Effector memory CD4-positive, alpha-beta T cell (primary cell): ENCODE results near the gene PCBP3.

Source experiments
- DNase-seq, 3 donors: peaks; one replicate each; pipeline ENCODE4 v3.0.0-alpha.2; 2020
- H3K27ac ChIP-seq: 2 replicates; pipeline ENCODE4 v1.7.0; 2013; ENCODE audit warnings: mild to moderate bottlenecking, low read length, moderate library complexity; ENCODE audit not compliant: insufficient read depth, poor library complexity, severe bottlenecking
- H3K27me3 ChIP-seq: replicated peaks from 2 replicates; pipeline ENCODE4 v1.7.0; 2013; ENCODE audit warnings: mild to moderate bottlenecking, low read length; ENCODE audit not compliant: insufficient read depth, control insufficient read depth, poor library complexity, severe bottlenecking
- H3K36me3 ChIP-seq: 2 replicates; pipeline ENCODE4 v1.7.0; 2013; ENCODE audit warnings: mild to moderate bottlenecking, low read length, moderate library complexity; ENCODE audit not compliant: control insufficient read depth, insufficient read depth
- H3K4me1 ChIP-seq: 2 replicates; pipeline ENCODE4 v1.7.0; 2013; ENCODE audit warnings: low read length, mild to moderate bottlenecking; ENCODE audit not compliant: control insufficient read depth, insufficient read depth, poor library complexity, severe bottlenecking
- H3K4me3 ChIP-seq: 2 replicates; pipeline ENCODE4 v1.7.0; 2013; ENCODE audit warnings: low read length, low read depth, mild to moderate bottlenecking; ENCODE audit not compliant: insufficient read depth, poor library complexity, severe bottlenecking
- H3K9me3 ChIP-seq: 2 replicates; pipeline ENCODE4 v1.7.0; 2013; ENCODE audit warnings: mild to moderate bottlenecking, low read length, moderate library complexity; ENCODE audit not compliant: control insufficient read depth

PCBP3 gene

GRCh38 chr21:45917241-45917640 lies 273.7 kb downstream of the PCBP3 start:
- Histone ChIP-seq H3K36me3 (no peaks in the 10 kb centered on the region), H3K9me3 (no peaks in the 10 kb centered on the region), H3K27ac (no peak overlapping the region), H3K27me3 (no peaks in the 10 kb centered on the region), H3K4me1 (peaks cover 9% of the 10 kb centered on the region), H3K4me3 (no peak overlapping the region)
- no peak for DNase-seq

GRCh38 chr21:45918011-45918410 lies 274.5 kb downstream of the PCBP3 start:
- no peaks in the 10 kb centered on the region for H3K27me3 ChIP-seq
- no peak for DNase-seq
- H3K4me1 ChIP-seq = peaks cover 14% of the 10 kb centered on the region
- no peak overlapping the region for H3K27ac ChIP-seq
- H3K36me3 ChIP-seq = no peaks in the 10 kb centered on the region
- no peak overlapping the region for H3K4me3 ChIP-seq
- H3K9me3 ChIP-seq = no peaks in the 10 kb centered on the region

- Histone ChIP-seq H3K36me3 (no peaks in the 10 kb centered on the region), H3K4me1 (peaks cover 16% of the 10 kb centered on the region), H3K9me3 (no peaks in the 10 kb centered on the region), H3K4me3 (no peak overlapping the region), H3K27me3 (no peaks in the 10 kb centered on the region), H3K27ac (no peak overlapping the region)
- DNase-seq = no peak
Measured at GRCh38 chr21:45918835-45919447, 275.4 kb downstream of the PCBP3 start.

- H3K4me1 ChIP-seq = peaks cover 16% of the 10 kb centered on the region
- DNase-seq = no peak
- H3K27me3 ChIP-seq = no peaks in the 10 kb centered on the region
- no peaks in the 10 kb centered on the region for H3K36me3 ChIP-seq
- H3K9me3 ChIP-seq = no peaks in the 10 kb centered on the region
- H3K27ac ChIP-seq = no peak overlapping the region
- no peak overlapping the region for H3K4me3 ChIP-seq
Measured at GRCh38 chr21:45919593-45919992, 276.1 kb downstream of the PCBP3 start.

GRCh38 chr21:45920824-45921600 lies 277.5 kb downstream of the PCBP3 start:
- Histone ChIP-seq H3K27ac (no peak overlapping the region), H3K27me3 (no peaks in the 10 kb centered on the region), H3K36me3 (no peaks in the 10 kb centered on the region), H3K9me3 (no peaks in the 10 kb centered on the region), H3K4me1 (peaks cover 11% of the 10 kb centered on the region), H3K4me3 (no peak overlapping the region)
- no peak for DNase-seq

GRCh38 chr21:45921917-45922316 lies 278.4 kb downstream of the PCBP3 start:
- Histone ChIP-seq H3K27ac (no peak overlapping the region), H3K4me1 (peaks cover 7% of the 10 kb centered on the region), H3K9me3 (no peaks in the 10 kb centered on the region), H3K36me3 (no peaks in the 10 kb centered on the region), H3K27me3 (no peaks in the 10 kb centered on the region), H3K4me3 (no peak overlapping the region)
- DNase-seq = no peak

GRCh38 chr21:45922648-45923047 lies 279.1 kb downstream of the PCBP3 start:
- Histone ChIP-seq H3K27ac (no peak overlapping the region), H3K4me3 (no peak overlapping the region), H3K4me1 (peaks cover 7% of the 10 kb centered on the region), H3K27me3 (no peaks in the 10 kb centered on the region), H3K36me3 (no peaks in the 10 kb centered on the region), H3K9me3 (no peaks in the 10 kb centered on the region)
- DNase-seq = no peak

- Histone ChIP-seq H3K36me3 (no peaks in the 10 kb centered on the region), H3K27me3 (no peaks in the 10 kb centered on the region), H3K9me3 (no peaks in the 10 kb centered on the region), H3K4me3 (no peak overlapping the region), H3K4me1 (peaks cover 7% of the 10 kb centered on the region), H3K27ac (no peak overlapping the region)
- DNase-seq = peak; percentile 41 to 55 (median 42)
Measured at GRCh38 chr21:45923146-45923545, 279.6 kb downstream of the PCBP3 start.

- no peak overlapping the region for H3K27ac ChIP-seq
- no peak overlapping the region for H3K4me3 ChIP-seq
- DNase-seq = no peak
- H3K9me3 ChIP-seq = no peaks in the 10 kb centered on the region
- H3K36me3 ChIP-seq = no peaks in the 10 kb centered on the region
- peaks cover 4% of the 10 kb centered on the region for H3K27me3 ChIP-seq
- peaks cover 7% of the 10 kb centered on the region for H3K4me1 ChIP-seq
Measured at GRCh38 chr21:45926281-45926680, 282.8 kb downstream of the PCBP3 start.

GRCh38 chr21:45927032-45927431 lies 283.5 kb downstream of the PCBP3 start:
- Histone ChIP-seq H3K4me1 (peaks cover 7% of the 10 kb centered on the region), H3K27me3 (peaks cover 4% of the 10 kb centered on the region), H3K36me3 (no peaks in the 10 kb centered on the region), H3K4me3 (no peak overlapping the region), H3K9me3 (no peaks in the 10 kb centered on the region), H3K27ac (no peak overlapping the region)
- DNase-seq = no peak
